ENCODE measurements around the gene ZSWIM3. TPM values are rescaled to one million over a fixed set of nuclear protein-coding genes. Genes with fewer than 3 reads are reported as not detected.

Gene ZSWIM3
- total RNA-seq, 3 donors from 2014 or later (not counting 1 experiment from before 2014, with no cell fraction given), result 1.4 to 2.3 (median 1.5) TPM

GRCh38 chr20:45867136-45867818, 9.9 kb downstream of the ZSWIM3 start:
- Histone ChIP-seq H3K27ac (ENCODE audit: low read length) (no peak overlapping the region), H3K4me3 (ENCODE audit: low read length) (no peak overlapping the region), H3K36me3 (ENCODE audit: control insufficient read depth, insufficient read depth, low read length) (no peaks in the 10 kb centered on the region), H3K4me1 (ENCODE audit: control insufficient read depth, insufficient read depth, low read length) (no peaks in the 10 kb centered on the region), H3K9me3 (ENCODE audit: control insufficient read depth, insufficient read depth, low read length) (no peaks in the 10 kb centered on the region), H3K27me3 (ENCODE audit: control insufficient read depth, insufficient read depth, low read length) (no peaks in the 10 kb centered on the region)
- TF ChIP-seq CTCF (IDR thresholded peaks at IDR 0.05), result no peak
- intact Hi-C loops (cut with micrococcal nuclease), result no loop called here
- ATAC-seq (no peak), DNase-seq (no peak)
- Mint-ChIP-seq H3K27me3 (ENCODE audit: low read depth in 2 of 2) (no peaks in the 10 kb centered on the region), H3K27ac (no peak overlapping the region), H3K4me3 (no peak overlapping the region), H3K9me3 (no peaks in the 10 kb centered on the region), H3K4me1 (peaks cover 4% of the 10 kb centered on the region in 2 donors), H3K36me3 (no peaks in the 10 kb centered on the region)
- 98% methylated on average over 5 of the region's 6 CpGs for WGBS (ENCODE audit: insufficient coverage)

GRCh38 chr20:45867819-45868176, 10.4 kb downstream of the ZSWIM3 start:
- Histone ChIP-seq H3K27me3 (ENCODE audit: control insufficient read depth, insufficient read depth, low read length) (no peaks in the 10 kb centered on the region), H3K4me1 (ENCODE audit: control insufficient read depth, insufficient read depth, low read length) (no peaks in the 10 kb centered on the region), H3K27ac (ENCODE audit: low read length) (no peak overlapping the region), H3K9me3 (ENCODE audit: control insufficient read depth, insufficient read depth, low read length) (no peaks in the 10 kb centered on the region), H3K4me3 (ENCODE audit: low read length) (no peak overlapping the region), H3K36me3 (ENCODE audit: control insufficient read depth, insufficient read depth, low read length) (no peaks in the 10 kb centered on the region)
- Mint-ChIP-seq H3K27me3 (ENCODE audit: low read depth in 2 of 2) (no peaks in the 10 kb centered on the region), H3K36me3 (no peaks in the 10 kb centered on the region), H3K4me1 (peaks cover 4% of the 10 kb centered on the region in 2 donors), H3K27ac (no peak overlapping the region), H3K9me3 (no peaks in the 10 kb centered on the region), H3K4me3 (no peak overlapping the region)
- intact Hi-C loops (cut with micrococcal nuclease), result no loop called here
- no peak for DNase-seq
- TF ChIP-seq CTCF (IDR thresholded peaks at IDR 0.05), result no peak
- no peak for ATAC-seq

- Mint-ChIP-seq H3K9me3 (no peaks in the 10 kb centered on the region), H3K27ac (no peak overlapping the region), H3K36me3 (no peaks in the 10 kb centered on the region), H3K4me3 (no peak overlapping the region), H3K27me3 (ENCODE audit: low read depth in 2 of 2) (no peaks in the 10 kb centered on the region), H3K4me1 (no peaks in the 10 kb centered on the region)
- no peak for ATAC-seq
- no peak for DNase-seq
- H3K36me3 ChIP-seq (ENCODE audit: control insufficient read depth, insufficient read depth, low read length), result peaks cover 10% of the 10 kb centered on the region
- H3K27me3 ChIP-seq (ENCODE audit: control insufficient read depth, insufficient read depth, low read length), result no peaks in the 10 kb centered on the region
- no peaks in the 10 kb centered on the region for H3K9me3 ChIP-seq (ENCODE audit: control insufficient read depth, insufficient read depth, low read length)
- 97% methylated on average over 4 of the region's 4 CpGs for WGBS (ENCODE audit: insufficient coverage)
- H3K4me1 ChIP-seq (ENCODE audit: control insufficient read depth, insufficient read depth, low read length), result no peaks in the 10 kb centered on the region
- TF ChIP-seq CTCF (IDR thresholded peaks at IDR 0.05), result no peak
- H3K27ac ChIP-seq (ENCODE audit: low read length), result no peak overlapping the region
- no peak overlapping the region for H3K4me3 ChIP-seq (ENCODE audit: low read length)
- intact Hi-C loops (cut with micrococcal nuclease), result no loop called here
Observed at GRCh38 chr20:45872626-45873025, 15.2 kb downstream of the ZSWIM3 start.

All from natural killer cell (primary cell).